H9 (cell line): ENCODE data around the gene ATF7. TPM values are rescaled to one million over a fixed set of nuclear protein-coding genes. Genes with fewer than 3 reads are reported as not detected.
A peak's percentile ranks its signal among the peaks of the same experiment; 100 is the strongest.

ENCODE experiments used
- DNase-seq: peaks from one replicate; pipeline ENCODE4 v3.0.0-alpha.2; 2017
- H2AFZ ChIP-seq: one replicate; pipeline ENCODE4 v1.6.1; 2013; ENCODE audit warnings: mild to moderate bottlenecking, low read length, control low read depth, moderate library complexity
- H2AK5ac ChIP-seq: 2 replicates; pipeline ENCODE4 v1.6.1; 2013; ENCODE audit warnings: low read length, control low read depth, mixed read lengths; ENCODE audit not compliant: insufficient read length
- H2BK120ac ChIP-seq: one replicate; pipeline ENCODE4 v1.6.1; 2013; ENCODE audit warnings: low read depth, mild to moderate bottlenecking, low read length, control low read depth, inconsistent platforms; ENCODE audit not compliant: poor library complexity, severe bottlenecking
- H2BK12ac ChIP-seq: 2 replicates; pipeline ENCODE4 v1.6.1; 2013; ENCODE audit warnings: low read length, control low read depth, mixed read lengths, low read depth; ENCODE audit not compliant: insufficient read length
- H2BK15ac ChIP-seq: 2 replicates; pipeline ENCODE4 v1.6.1; 2013; ENCODE audit warnings: low read depth, low read length, control low read depth
- H2BK20ac ChIP-seq: one replicate; pipeline ENCODE4 v1.6.1; 2013; ENCODE audit warnings: low read depth, mild to moderate bottlenecking, low read length, control low read depth, inconsistent platforms; ENCODE audit not compliant: poor library complexity, severe bottlenecking
- H2BK5ac ChIP-seq: 2 replicates; pipeline ENCODE4 v1.6.1; 2013; ENCODE audit warnings: low read length, control low read depth, mixed read lengths; ENCODE audit not compliant: insufficient read length
- H3K14ac ChIP-seq: 2 replicates; pipeline ENCODE4 v1.6.1; 2013; ENCODE audit warnings: low read length, control low read depth; ENCODE audit not compliant: insufficient read depth
- H3K18ac ChIP-seq: 2 replicates; pipeline ENCODE4 v1.6.1; 2013; ENCODE audit warnings: low read depth, mild to moderate bottlenecking, mixed read lengths, low read length, control low read depth; ENCODE audit not compliant: insufficient read length
- H3K23ac ChIP-seq: 2 replicates; pipeline ENCODE4 v1.6.1; 2013; ENCODE audit warnings: low read length, control low read depth, mixed read lengths, low read depth; ENCODE audit not compliant: insufficient read length
- H3K23me2 ChIP-seq: 2 replicates; pipeline ENCODE4 v1.6.1; 2013; ENCODE audit warnings: low read depth, mild to moderate bottlenecking, mixed read lengths, low read length, control low read depth; ENCODE audit not compliant: insufficient read length, poor library complexity, severe bottlenecking
- H3K27ac ChIP-seq: 2 replicates; pipeline ENCODE4 v1.5.1; 2013; ENCODE audit warnings: low read length, control low read depth, mixed read lengths, low read depth; ENCODE audit not compliant: insufficient read length
- H3K27me3 ChIP-seq: 2 replicates; pipeline ENCODE4 v1.6.1; 2013; ENCODE audit warnings: low read length, control low read depth, inconsistent platforms; ENCODE audit not compliant: insufficient read depth
- H3K4ac ChIP-seq: 2 replicates; pipeline ENCODE4 v1.6.1; 2013; ENCODE audit warnings: low read depth, mild to moderate bottlenecking, control low read depth, inconsistent platforms, low read length, moderate library complexity
- H3K4me1 ChIP-seq: 2 replicates; pipeline ENCODE4 v1.6.1; 2013; ENCODE audit warnings: low read length, control low read depth, inconsistent platforms; ENCODE audit not compliant: insufficient read depth
- H3K4me2 ChIP-seq: 2 replicates; pipeline ENCODE4 v1.6.1; 2013; ENCODE audit warnings: low read length, control low read depth, mixed read lengths; ENCODE audit not compliant: insufficient read length, insufficient read depth
- H3K56ac ChIP-seq: 2 replicates; pipeline ENCODE4 v1.6.1; 2013; ENCODE audit warnings: low read depth, mild to moderate bottlenecking, mixed read lengths, low read length, control low read depth; ENCODE audit not compliant: insufficient read length
- H3K79me1 ChIP-seq: 2 replicates; pipeline ENCODE4 v1.6.1; 2013; ENCODE audit warnings: low read depth, mild to moderate bottlenecking, moderate library complexity, low read length, control low read depth, inconsistent platforms; ENCODE audit not compliant: insufficient read depth, poor library complexity, severe bottlenecking
- H3K79me2 ChIP-seq: 2 replicates; pipeline ENCODE4 v1.6.1; 2013; ENCODE audit warnings: low read length, control low read depth, inconsistent platforms; ENCODE audit not compliant: insufficient read depth
- H3K9ac ChIP-seq: 2 replicates; pipeline ENCODE4 v1.6.1; 2013; ENCODE audit warnings: low read length, control low read depth, mixed read lengths; ENCODE audit not compliant: insufficient read length; ENCODE audit errors: extremely low read depth
- H3K9me3 ChIP-seq: one replicate; pipeline ENCODE4 v1.6.1; 2013; ENCODE audit warnings: low read depth, low read length, inconsistent platforms; ENCODE audit not compliant: control insufficient read depth
- H3T11ph ChIP-seq: one replicate; pipeline ENCODE4 v1.6.1; 2013; ENCODE audit warnings: mild to moderate bottlenecking, low read length, control low read depth, inconsistent platforms
- H4K20me1 ChIP-seq: one replicate; pipeline ENCODE4 v1.6.1; 2013; ENCODE audit not compliant: control insufficient read depth, insufficient read length, insufficient read depth
- H4K5ac ChIP-seq: 2 replicates; pipeline ENCODE4 v1.6.1; 2013; ENCODE audit warnings: low read depth, mild to moderate bottlenecking, mixed read lengths, low read length, control low read depth; ENCODE audit not compliant: insufficient read length
- H4K8ac ChIP-seq: replicated peaks from 2 replicates; pipeline ENCODE4 v1.6.1; 2013; ENCODE audit warnings: low read length, control low read depth, mixed read lengths, low read depth; ENCODE audit not compliant: insufficient read length
- H4K91ac ChIP-seq: 2 replicates; pipeline ENCODE4 v1.6.1; 2013; ENCODE audit warnings: low read depth, mild to moderate bottlenecking, moderate library complexity, mixed read lengths, low read length, control low read depth; ENCODE audit not compliant: insufficient read length
- H3K27ac Mint-ChIP-seq, 3 experiments: 2 replicates in 2 of 3; 3 replicates in 1 of 3; pipeline ENCODE4 v1.8.0; 2020 to 2021; ENCODE audit warnings: mixed read lengths in 3 of 3, mild to moderate bottlenecking in 1 of 3, moderate library complexity in 1 of 3
- H3K27me3 Mint-ChIP-seq: 2 replicates; pipeline ENCODE4 v1.8.0; 2021; ENCODE audit warnings: low read depth, mild to moderate bottlenecking, moderate library complexity, mixed read lengths
- H3K36me3 Mint-ChIP-seq, 3 experiments: 2 replicates in 2 of 3; 3 replicates in 1 of 3; pipeline ENCODE4 v1.8.0; 2020 to 2021; ENCODE audit warnings: low read depth in 3 of 3, mixed read lengths in 3 of 3; ENCODE audit not compliant: insufficient read depth in 1 of 3
- H3K4me1 Mint-ChIP-seq, 2 experiments: 2 replicates each; pipeline ENCODE4 v1.8.0; 2020; ENCODE audit warnings: mixed read lengths in 2 of 2
- H3K4me3 Mint-ChIP-seq, 2 experiments: 2 replicates in 1 of 2; 3 replicates in 1 of 2; pipeline ENCODE4 v1.8.0; 2020 to 2021; ENCODE audit warnings: mild to moderate bottlenecking in 2 of 2, mixed read lengths in 2 of 2, moderate library complexity in 1 of 2
- H3K9me3 Mint-ChIP-seq, 2 experiments: 2 replicates in 1 of 2; 3 replicates in 1 of 2; pipeline ENCODE4 v1.8.0; 2020; ENCODE audit warnings: mild to moderate bottlenecking in 2 of 2, mixed read lengths in 2 of 2, moderate library complexity in 1 of 2
- WGBS: extraction: QIAGEN DNeasy Blood & Tissue Kit; methylation state at CpG from one replicate; pipeline ENCODE4 v1.1.7; 2013; ENCODE audit warnings: missing lambda C conversion rate, low lambda C conversion rate, mixed read lengths; ENCODE audit not compliant: insufficient read length; ENCODE audit errors: extremely low coverage; 5-methylcytosine and 5-hydroxymethylcytosine counted together
- total RNA-seq: library from RNA; stranded (reverse); gene quantifications from 2 replicates; pipeline ENCODE4 v1.2.1, GENCODE V29; 2021
- TF ChIP-seq, protein P1 (sequence below): fragments of 200-600 bp; sonication (generic); conservative IDR thresholded peaks from 3 replicates; pipeline ENCODE4 v1.8.0; 2021; ENCODE audit warnings: antibody characterized with exemption, mild to moderate bottlenecking

The ATF7 gene
- total RNA-seq, 1 experiment from 2014 or later, result 17.7 TPM

DNA sequence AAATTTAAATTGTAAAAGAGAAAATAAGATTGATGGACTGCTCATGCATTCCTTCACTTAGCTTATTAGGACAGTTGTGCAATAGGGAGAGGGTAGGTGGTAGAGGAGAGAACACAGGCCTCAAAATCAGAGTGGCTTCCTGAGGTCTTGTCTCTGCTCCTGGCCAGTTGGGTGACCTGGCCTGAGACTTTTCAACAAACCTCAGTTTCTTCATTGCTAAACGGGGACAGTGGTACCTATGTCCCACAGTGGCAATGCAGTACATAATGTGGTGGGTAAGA, 129.5 kb downstream of the ATF7 start:
- Histone ChIP-seq H3K27me3 (no peaks in the 10 kb centered on the region), H2BK5ac (no peak overlapping the region), H2AFZ (no peak overlapping the region), H3K14ac (no peak overlapping the region), H4K20me1 (no peaks in the 10 kb centered on the region), H3K79me2 (no peaks in the 10 kb centered on the region; the same call in 1 of the 2 replicates), H3K4me1 (peaks cover 6% of the 10 kb centered on the region; the same call in 1 of the 2 replicates), H2BK12ac (no peak overlapping the region), H2BK20ac (no peak overlapping the region), H3K4me2 (no peak overlapping the region), H3K4ac (no peak overlapping the region), H3K23me2 (peaks cover 29% of the 10 kb centered on the region), H3K9ac (no peak overlapping the region), H3K23ac (no peak overlapping the region), H3K18ac (no peak overlapping the region), H3K9me3 (no peaks in the 10 kb centered on the region), H4K8ac (no peak overlapping the region), H2AK5ac (no peak overlapping the region), H4K91ac (no peak overlapping the region), H4K5ac (no peak overlapping the region), H3T11ph (no peak overlapping the region), H3K79me1 (peaks cover 2% of the 10 kb centered on the region), H2BK15ac (no peak overlapping the region), H3K56ac (no peak overlapping the region), H2BK120ac (no peak overlapping the region), H3K27ac (no peak overlapping the region)
- WGBS, result no CpG with 5 or more reads among the region's 1 CpG
- TF ChIP-seq, protein P1, sequence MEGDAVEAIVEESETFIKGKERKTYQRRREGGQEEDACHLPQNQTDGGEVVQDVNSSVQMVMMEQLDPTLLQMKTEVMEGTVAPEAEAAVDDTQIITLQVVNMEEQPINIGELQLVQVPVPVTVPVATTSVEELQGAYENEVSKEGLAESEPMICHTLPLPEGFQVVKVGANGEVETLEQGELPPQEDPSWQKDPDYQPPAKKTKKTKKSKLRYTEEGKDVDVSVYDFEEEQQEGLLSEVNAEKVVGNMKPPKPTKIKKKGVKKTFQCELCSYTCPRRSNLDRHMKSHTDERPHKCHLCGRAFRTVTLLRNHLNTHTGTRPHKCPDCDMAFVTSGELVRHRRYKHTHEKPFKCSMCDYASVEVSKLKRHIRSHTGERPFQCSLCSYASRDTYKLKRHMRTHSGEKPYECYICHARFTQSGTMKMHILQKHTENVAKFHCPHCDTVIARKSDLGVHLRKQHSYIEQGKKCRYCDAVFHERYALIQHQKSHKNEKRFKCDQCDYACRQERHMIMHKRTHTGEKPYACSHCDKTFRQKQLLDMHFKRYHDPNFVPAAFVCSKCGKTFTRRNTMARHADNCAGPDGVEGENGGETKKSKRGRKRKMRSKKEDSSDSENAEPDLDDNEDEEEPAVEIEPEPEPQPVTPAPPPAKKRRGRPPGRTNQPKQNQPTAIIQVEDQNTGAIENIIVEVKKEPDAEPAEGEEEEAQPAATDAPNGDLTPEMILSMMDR, result no peak
- H3K27ac Mint-ChIP-seq, result peak overlapping the region in 1 of 3 experiments; percentile 94; a peak in 2 of 7 replicates
- peaks cover 0 to 11% (median 1%) of the 10 kb centered on the region in 3 experiments; a peak in 1 of 7 replicates for H3K36me3 Mint-ChIP-seq
- no peaks in the 10 kb centered on the region; the same call in 1 of the 2 replicates for H3K27me3 Mint-ChIP-seq
- no peak for DNase-seq
- H3K9me3 Mint-ChIP-seq, result no peaks in the 10 kb centered on the region
- peaks cover 59 to 64% of the 10 kb centered on the region in 2 experiments for H3K4me1 Mint-ChIP-seq
- no peak overlapping the region; a peak in 1 of 5 replicates for H3K4me3 Mint-ChIP-seq
